HPDE6-E6E7 (cell line): Measurements from ENCODE around the gene RPS23.
"Not testable (repeated sequence)": the region's sequence is repeated elsewhere in the genome, so short reads cannot be mapped to it uniquely, and the experiment has no call there.

Experiments used
- DNase-seq: peaks from one replicate; pipeline ENCODE4 v3.0.0; 2011; ENCODE audit warnings: missing footprints; ENCODE audit errors: extremely low spot score

RPS23 gene

DNA sequence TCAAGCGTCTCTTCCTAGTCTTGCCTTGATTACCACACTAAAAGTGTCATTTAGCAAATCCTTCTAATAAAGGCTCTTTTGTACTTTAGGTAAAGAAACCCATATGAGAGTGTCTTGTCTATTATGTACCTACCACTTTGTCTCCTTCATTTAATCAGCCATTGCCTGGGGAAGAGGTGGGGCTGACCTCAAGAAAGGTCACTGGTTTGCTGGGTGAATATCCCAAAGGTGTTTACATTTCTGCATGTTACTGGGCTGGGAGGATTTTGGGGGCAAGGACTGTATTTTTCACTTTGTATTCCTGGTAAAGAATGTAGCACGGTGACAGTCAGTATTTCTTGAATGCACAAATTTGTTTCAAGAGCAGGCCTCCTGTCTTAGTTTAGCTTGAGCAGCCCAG lies 11.9 kb upstream of the RPS23 start:
- DNase-seq, result no peak

DNA sequence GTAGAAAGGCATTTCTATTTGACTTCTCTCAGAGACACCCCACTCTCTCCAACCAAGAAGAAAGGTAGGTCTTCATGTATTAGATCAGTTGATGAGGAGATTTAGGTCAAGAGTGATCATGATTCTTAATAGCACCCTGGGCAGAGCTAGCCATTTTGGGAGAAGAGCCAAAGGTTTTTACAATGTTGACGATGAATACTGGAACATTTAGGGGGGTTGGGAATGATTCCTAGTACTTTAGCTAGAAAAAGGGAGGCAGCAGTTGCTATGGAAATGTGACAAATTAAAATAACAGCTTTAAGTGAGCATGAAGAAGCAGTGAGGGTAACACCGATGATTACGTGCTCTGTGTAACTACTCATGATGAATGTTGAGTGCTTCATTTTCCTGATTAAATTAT lies 9.5 kb upstream of the RPS23 start:
- no peak for DNase-seq

DNA sequence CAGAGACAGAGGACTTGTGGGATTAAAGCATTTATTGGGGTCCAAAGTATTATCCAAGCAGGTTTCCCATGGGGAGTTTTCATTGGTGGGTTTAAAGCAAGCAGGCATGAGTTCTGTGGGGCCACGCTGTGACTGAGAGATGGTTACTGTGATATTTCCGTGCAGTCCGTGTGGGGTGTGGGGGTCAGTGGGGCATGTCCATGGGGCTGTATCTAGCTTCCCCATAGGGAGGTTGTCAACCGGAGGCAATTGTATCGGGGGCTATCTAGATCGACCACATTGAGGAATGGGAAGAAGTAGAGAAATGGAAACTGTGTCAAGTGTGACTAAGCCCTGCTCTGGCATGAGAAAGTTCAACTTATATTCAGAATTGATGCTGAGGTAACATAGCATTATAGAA lies 7.1 kb upstream of the RPS23 start:
- no peak for DNase-seq

- DNase-seq, result no peak
Measured at GRCh38 chr5:82283893-82284292, 5.7 kb upstream of the RPS23 start.

GRCh38 chr5:82278711-82279370 lies 687 bp upstream of the RPS23 start:
- DNase-seq, result no peak

DNA sequence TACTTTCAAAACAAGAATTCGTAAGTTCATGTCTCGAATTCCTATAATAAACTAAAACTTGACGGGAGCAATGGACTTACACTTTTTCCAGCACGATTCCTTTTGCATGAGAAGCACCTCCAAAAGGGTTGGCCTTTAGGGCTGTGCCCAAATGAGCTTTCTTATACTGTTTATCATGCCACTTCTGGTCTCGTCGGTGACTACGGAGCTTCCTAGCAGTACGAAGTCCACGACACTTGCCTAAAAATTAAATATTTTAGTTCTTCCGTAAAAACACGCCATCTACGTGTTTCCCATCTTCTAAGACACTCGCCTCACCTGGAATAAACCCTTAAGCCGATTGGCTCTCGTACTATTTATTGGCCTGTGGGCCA lies 554 bp downstream of the RPS23 start:
- no peak for DNase-seq

- no peak for DNase-seq
Measured at GRCh38 chr5:82276800-82277612, 1.1 kb downstream of the RPS23 start.

DNA sequence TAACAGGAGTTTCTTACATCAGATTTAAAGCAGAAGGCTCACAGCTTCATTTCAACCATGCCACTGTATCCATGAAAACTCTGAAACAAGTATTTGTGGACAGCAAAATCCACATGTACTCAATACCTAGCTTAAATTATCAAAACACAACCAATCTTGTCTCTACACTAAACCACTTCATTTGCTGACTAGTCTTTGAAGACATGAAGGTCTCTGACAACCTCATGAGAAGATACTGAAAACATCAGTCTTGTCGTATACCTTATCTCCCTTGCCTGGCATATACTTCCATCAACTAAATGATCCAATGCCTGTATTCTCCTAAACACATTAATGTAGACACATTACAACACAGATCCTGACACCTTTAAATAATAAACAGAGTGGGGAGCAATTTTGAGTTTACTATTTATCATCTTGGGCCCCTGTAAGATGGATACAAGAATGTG lies 2.9 kb downstream of the RPS23 start:
- no peak for DNase-seq

DNA sequence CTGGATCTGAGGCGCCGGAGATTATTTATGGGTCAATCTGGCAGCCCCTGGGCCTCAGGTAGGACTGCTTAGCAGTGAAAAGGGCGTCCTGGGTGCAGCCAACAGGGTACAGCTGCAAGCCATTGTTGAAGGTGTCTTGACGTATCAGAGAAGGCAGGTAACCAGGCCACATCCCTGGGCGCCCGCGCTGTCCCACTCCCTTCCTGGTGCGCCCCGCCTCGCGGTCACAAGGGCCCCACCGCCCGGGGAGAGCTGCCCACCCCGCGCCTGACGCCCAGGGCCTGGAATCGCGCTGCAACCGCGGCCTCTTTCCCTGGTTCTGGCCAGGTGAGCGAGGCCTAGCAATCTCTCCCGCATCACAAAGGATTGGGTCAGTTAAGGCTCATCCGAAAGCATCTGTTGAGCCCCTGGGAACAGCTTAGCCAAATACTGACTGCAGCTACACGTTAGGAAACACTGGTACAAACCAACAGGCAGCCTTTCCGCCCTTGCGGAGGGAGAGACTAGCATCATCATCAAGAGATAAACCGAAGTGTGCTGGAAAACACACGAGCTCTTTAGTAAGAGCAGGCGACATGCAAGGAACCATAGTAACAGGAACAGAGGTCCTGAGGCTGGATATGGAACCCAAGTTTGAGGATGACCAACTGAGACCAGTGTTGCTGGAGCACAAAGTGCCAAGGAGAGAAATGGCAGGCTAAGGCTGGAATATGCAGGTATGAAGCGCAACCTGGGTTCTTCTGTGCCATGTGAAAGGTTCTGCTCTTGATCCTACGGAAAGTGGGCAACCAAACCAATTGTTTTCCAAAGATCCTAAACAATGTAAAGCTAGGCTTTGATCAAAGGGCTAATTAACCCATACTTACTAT lies 3.6 kb downstream of the RPS23 start:
- no peak for DNase-seq

DNA sequence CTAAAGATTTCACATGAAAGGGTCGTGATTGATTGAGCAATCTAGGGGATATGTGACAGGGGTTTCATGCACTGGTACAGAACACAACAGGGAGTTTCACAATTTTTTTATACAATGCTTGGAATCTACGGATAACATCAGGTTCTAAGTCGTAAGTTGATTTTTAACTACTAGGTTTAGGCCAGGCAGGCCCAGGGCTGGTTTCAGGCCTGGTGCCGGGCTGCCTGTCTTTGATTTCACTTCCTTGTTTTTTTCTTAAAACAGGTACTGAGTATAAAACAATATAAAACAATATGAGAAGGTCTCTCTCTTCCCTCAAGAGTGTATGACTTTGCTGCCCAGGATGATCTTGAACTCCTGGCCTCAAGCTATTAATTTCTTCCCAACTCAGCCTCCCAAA lies 4.7 kb downstream of the RPS23 start:
- DNase-seq, result not testable (repeated sequence)

DNA sequence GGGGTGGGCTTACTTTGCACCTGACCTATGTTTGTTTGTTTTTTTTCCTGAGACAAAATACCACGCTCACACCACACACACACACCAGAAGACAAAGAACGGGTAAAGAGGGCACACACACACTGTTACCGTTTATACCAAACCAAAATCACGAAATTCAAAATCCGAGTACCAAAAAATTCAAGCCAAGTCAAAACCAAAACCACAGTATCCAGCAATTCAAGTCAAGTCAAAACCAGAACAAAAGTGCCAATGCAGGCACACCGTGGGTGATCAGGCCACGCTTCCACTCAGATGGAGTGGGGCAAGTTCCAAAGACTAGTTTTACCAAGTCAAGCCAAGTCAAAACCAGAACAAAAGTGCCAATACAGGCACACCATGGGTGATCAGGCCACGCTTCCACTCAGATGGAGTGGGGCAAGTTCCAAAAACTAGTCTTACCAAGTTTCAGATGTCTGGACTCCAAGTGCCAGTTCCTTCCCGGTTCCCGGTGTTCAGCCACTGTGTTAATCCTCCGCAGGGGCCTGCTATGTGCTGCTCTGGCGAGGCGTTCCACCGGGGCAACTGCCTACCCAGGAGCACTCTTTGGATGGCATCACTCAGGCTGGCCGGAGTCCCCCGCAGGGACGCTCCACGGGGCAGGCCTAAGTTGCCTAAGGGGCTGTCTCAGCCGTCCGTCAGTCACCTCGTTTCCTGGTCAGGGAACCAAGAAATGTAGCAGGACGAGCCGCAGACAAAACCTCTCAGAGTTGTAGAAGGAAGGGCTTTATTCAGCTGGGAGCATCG lies 5.4 kb downstream of the RPS23 start:
- not testable (repeated sequence) for DNase-seq

- not testable (repeated sequence) for DNase-seq
Measured at GRCh38 chr5:82269363-82269762, 8.8 kb downstream of the RPS23 start.

DNA sequence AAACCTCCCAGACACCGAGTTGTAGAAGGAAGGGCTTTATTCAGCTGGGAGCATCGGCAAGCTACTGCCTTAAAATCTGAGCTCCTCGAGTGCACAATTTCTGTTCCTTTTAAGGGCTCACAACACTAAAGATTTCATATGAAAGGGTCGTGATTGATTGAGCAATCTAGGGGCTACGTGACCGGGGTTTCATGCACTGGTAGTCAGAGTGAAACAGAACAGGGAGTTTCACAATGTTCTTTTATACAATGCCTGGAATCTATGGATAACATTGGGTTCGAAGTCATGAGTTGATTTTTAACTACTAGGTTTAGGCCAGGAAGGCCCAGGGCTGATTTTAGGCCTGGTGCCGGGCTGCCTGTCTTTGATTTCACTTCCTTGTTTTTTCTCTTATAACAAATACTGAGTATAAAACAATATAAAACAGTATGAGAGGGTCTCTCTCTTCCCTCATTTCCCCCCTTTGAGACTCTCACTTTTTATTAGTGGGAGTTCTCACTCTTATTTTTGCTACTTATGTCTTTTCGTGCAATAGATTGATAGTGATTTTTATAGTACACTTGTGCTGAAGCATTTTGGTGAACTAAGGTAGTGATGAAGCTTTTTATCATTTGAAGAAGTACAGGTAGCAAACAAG lies 10.7 kb downstream of the RPS23 start:
- DNase-seq, result not testable (repeated sequence)

- no peak for DNase-seq
Measured at GRCh38 chr5:82265047-82265446, 13.1 kb downstream of the RPS23 start.

DNA sequence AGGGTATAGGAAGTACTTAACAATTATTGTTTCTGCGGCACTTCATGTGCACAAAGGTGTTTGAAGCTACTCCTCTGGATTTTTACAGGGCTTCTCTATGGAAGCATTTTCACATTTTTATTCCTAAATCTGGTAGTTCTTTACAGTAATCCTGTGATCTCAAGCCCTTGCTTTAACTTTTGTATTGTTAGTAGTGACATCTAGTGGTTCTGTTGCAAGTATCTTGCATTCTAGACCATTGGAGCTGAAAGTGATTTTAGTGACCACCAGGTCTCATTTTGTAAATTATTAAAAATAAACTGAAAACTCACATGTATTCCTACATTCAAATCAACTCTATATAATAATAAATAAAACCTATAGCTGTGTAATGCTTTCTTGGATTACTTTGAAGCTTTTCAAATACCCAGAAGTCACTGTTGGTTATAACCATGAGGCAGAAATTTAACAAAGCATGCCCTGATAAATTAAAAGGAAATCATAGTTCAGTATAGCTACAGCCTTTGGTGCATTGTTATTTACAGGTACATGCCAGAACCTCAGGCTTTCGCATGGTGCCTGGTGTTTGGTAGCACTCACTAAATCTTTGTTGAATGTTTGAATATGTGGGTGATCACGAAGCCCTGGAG lies 18.9 kb downstream of the RPS23 start:
- DNase-seq, result peak; percentile 12

- no peak for DNase-seq
Measured at GRCh38 chr5:82257729-82258128, 20.4 kb downstream of the RPS23 start.

- DNase-seq, result no peak
Measured at GRCh38 chr5:82257247-82257646, 20.9 kb downstream of the RPS23 start.

GRCh38 chr5:82255844-82256243 lies 22.3 kb downstream of the RPS23 start:
- DNase-seq, result no peak

GRCh38 chr5:82252744-82253143 lies 25.4 kb downstream of the RPS23 start:
- no peak for DNase-seq

GRCh38 chr5:82246960-82247574 lies 31.1 kb downstream of the RPS23 start:
- DNase-seq, result no peak
